K562 (cell line): ENCODE data around the gene AHI1. TPM values are rescaled to one million over a fixed set of nuclear protein-coding genes. Genes with fewer than 3 reads are reported as not detected.

Experiments used
- BMI1 ChIP-seq: fragments of 150-350 bp; IDR thresholded peaks from 2 replicates; pipeline ENCODE4 v1.6.1; 2014; ENCODE audit warnings: low read length
- CBX8 ChIP-seq: fragments of 200-600 bp; sonication (generic); IDR thresholded peaks from 2 replicates; pipeline ENCODE4 v1.6.1; 2012; ENCODE audit warnings: borderline replicate concordance, mixed run types, low read depth, mild to moderate bottlenecking, moderate library complexity, mixed read lengths, low read length, control low read depth, inconsistent platforms; ENCODE audit not compliant: poor library complexity, severe bottlenecking; ENCODE audit errors: extremely low read depth
- CHD1 ChIP-seq: fragments of 200-600 bp; sonication (generic); IDR thresholded peaks from one replicate; pipeline ENCODE4 v1.6.1; 2012; ENCODE audit warnings: mild to moderate bottlenecking, moderate library complexity, low read length, inconsistent platforms
- COPS2 ChIP-seq: fragments of 450-650 bp; conservative IDR thresholded peaks from 2 replicates; pipeline ENCODE4 v1.6.1; 2016; ENCODE audit warnings: mild to moderate bottlenecking, moderate library complexity
- ELF1 ChIP-seq: fragments of 200-800 bp; sonication (Bioruptor generic); IDR thresholded peaks from 2 replicates; pipeline ENCODE4 v1.6.1; 2016; ENCODE audit warnings: missing genetic modification characterization, missing compliant biosample characterization
- FOS ChIP-seq: IDR thresholded peaks from 3 replicates; pipeline ENCODE4 v1.6.1; 2011; ENCODE audit not compliant: insufficient read length; ENCODE audit errors: extremely low read depth
- GTF2F1 ChIP-seq: IDR thresholded peaks from 2 replicates; pipeline ENCODE4 v1.6.1; 2011; ENCODE audit warnings: low read depth, low read length, improper control_type of control experiment
- HSF4 ChIP-seq: fragments of 250-450 bp; sonication (Bioruptor Pico); IDR thresholded peaks from 2 replicates; pipeline ENCODE4 v2.1.2; 2022; ENCODE audit warnings: mild to moderate bottlenecking, moderate library complexity, borderline replicate concordance
- JUN ChIP-seq, 2 experiments: sonication (generic) in 1 of 2; formaldehyde crosslinking in 1 of 2; IDR thresholded peaks; 2 replicates each; pipeline versions ENCODE4 v1.6.1 to v1.8.0; 2012 to 2022; ENCODE audit warnings: borderline replicate concordance in 2 of 2, mild to moderate bottlenecking in 2 of 2, improper control_type of control experiment in 1 of 2, low read depth in 1 of 2, low read length in 1 of 2, missing genetic modification reagents in 1 of 2
- PCBP2 ChIP-seq: fragments of 200-400 bp; formaldehyde crosslinking; IDR thresholded peaks from 2 replicates; pipeline ENCODE4 v1.6.1; 2018; ENCODE audit warnings: low read length, low read depth, mild to moderate bottlenecking, moderate library complexity; ENCODE audit not compliant: poor library complexity, severe bottlenecking
- POLR2A ChIP-seq: fragments of 450-650 bp; conservative IDR thresholded peaks from 2 replicates; pipeline ENCODE4 v1.6.1; 2016
- RBM22 ChIP-seq: fragments of 200-400 bp; formaldehyde crosslinking; IDR thresholded peaks from 2 replicates; pipeline ENCODE4 v1.6.1; 2018; ENCODE audit warnings: low read length, low read depth; ENCODE audit not compliant: poor library complexity, severe bottlenecking
- RBM34 ChIP-seq: fragments of 200-400 bp; formaldehyde crosslinking; IDR thresholded peaks from 2 replicates; pipeline ENCODE4 v1.6.1; 2018; ENCODE audit warnings: low read length, borderline replicate concordance; ENCODE audit not compliant: insufficient read depth
- ZBTB8A ChIP-seq: fragments of 450-650 bp; IDR thresholded peaks from 2 replicates; pipeline ENCODE4 v1.6.1; 2018; ENCODE audit warnings: mild to moderate bottlenecking, moderate library complexity; ENCODE audit not compliant: partially characterized antibody
- ZC3H11A ChIP-seq: IDR thresholded peaks from 2 replicates; pipeline ENCODE4 v1.6.1; 2012; ENCODE audit warnings: low read depth, low read length, improper control_type of control experiment
- ZNF75A ChIP-seq: fragments of 450-650 bp; formaldehyde crosslinking; IDR thresholded peaks from 2 replicates; pipeline ENCODE4 v1.4.0; 2020; ENCODE audit warnings: mild to moderate bottlenecking
- ZNF77 ChIP-seq: fragments of 250-450 bp; sonication (Bioruptor Pico); IDR thresholded peaks from 2 replicates; pipeline ENCODE4 v1.5.0; 2020
- polyA plus RNA-seq, 8 experiments: library from polyadenylated mRNA; depleted of rRNA in 4 of 8; stranded (reverse) in 5 of 8; unstranded in 3 of 8; fragments of >200 nt; fragmentation: Nextera tagmentation in 2 of 8; fragmentation: Illumina TruSeq in 1 of 8; extraction: Ambion mirVana in 2 of 8; extraction: Trizol in 1 of 8; gene quantifications; 2 replicates each; pipeline versions ENCODE4 v1.2.1 to v1.2.3, GENCODE V29; 2011 to 2014; ENCODE audit warnings: inconsistent platforms in 1 of 8, missing spikeins in 1 of 8
- total RNA-seq, 7 experiments: library from RNA; depleted of rRNA in 6 of 7; stranded (reverse); fragments of >200 nt in 6 of 7; fragmentation: Illumina TruSeq in 2 of 7; extraction: Trizol in 2 of 7; gene quantifications; 2 replicates each; pipeline versions ENCODE4 v1.2.1 to v1.2.3, GENCODE V29; 2011 to 2021; ENCODE audit warnings: low replicate concordance in 1 of 7
- TF ChIP-seq, protein P1 (sequence below): sonication (generic); formaldehyde crosslinking; IDR thresholded peaks from 2 replicates; pipeline ENCODE4 v1.8.0; 2022; ENCODE audit warnings: mild to moderate bottlenecking, missing genetic modification reagents
- TF ChIP-seq, protein P2 (sequence below): fragments of 250-450 bp; sonication (Bioruptor Pico); IDR thresholded peaks from 2 replicates; pipeline ENCODE4 v1.8.0; 2021; ENCODE audit warnings: moderate library complexity, mild to moderate bottlenecking, inconsistent platforms
- TF ChIP-seq, protein P3 (sequence below): fragments of 450-650 bp; IDR thresholded peaks from 2 replicates; pipeline ENCODE4 v1.6.1; 2016; ENCODE audit warnings: low read depth, mild to moderate bottlenecking, moderate library complexity
- TF ChIP-seq, protein P4 (sequence below): fragments of 250-450 bp; sonication (Bioruptor Pico); IDR thresholded peaks from 2 replicates; pipeline ENCODE4 v1.8.0; 2022; ENCODE audit warnings: inconsistent platforms

The AHI1 gene
- total and polyA plus RNA-seq, 9 of the 15 experiments (the other 6 are each of a cell fraction or from before 2014, with no cell fraction given): 24.7 to 54.9 (median 32.2) TPM

DNA sequence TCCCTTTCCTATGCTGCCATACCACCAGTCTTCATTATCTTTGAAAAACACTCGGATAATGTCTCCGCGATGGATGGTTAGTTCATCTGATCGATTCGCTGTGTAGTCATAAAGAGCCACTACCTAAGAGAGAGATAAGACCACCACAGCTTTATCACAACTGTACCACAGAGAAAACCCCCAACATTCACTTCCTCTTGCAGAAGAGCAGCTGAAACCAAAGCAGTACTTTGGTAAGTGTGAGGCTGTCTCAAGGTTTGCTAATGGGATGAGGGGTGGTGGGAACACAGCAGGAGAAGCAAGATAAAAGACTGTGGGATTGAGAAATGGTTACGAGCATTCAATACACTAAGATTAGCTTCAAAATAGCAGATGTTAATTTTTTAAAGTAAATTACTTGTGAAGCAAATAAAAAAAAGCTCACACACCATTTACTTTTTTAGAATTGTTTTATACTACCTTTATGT lies 174.3 kb downstream of the AHI1 start (continued):
- no peak for TF ChIP-seq ZBTB8A
- no peak for TF ChIP-seq RBM22
- 0 out of 2 replicates have a peak, but pooled peaks have one; percentile 22 for TF ChIP-seq ZC3H11A
- no peak for TF ChIP-seq RBM34
- no peak for TF ChIP-seq GTF2F1
- TF ChIP-seq, protein P1, sequence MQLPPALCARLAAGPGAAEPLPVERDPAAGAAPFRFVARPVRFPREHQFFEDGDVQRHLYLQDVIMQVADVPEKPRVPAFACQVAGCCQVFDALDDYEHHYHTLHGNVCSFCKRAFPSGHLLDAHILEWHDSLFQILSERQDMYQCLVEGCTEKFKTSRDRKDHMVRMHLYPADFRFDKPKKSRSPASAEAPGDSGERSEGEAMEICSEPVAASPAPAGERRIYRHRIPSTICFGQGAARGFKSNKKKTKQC (CRISPR knock-in tag): no peak
- TF ChIP-seq CBX8: no peak
- TF ChIP-seq HSF4 (CRISPR knock-in tag): no peak
- TF ChIP-seq, protein P2, sequence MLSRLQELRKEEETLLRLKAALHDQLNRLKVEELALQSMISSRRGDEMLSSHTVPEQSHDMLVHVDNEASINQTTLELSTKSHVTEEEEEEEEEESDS (CRISPR knock-in tag): no peak
- peak; percentile 83; the same call in 1 of the 2 replicates for TF ChIP-seq JUN (IDR thresholded peaks at IDR 0.05; ENCODE audit: borderline replicate concordance, low read depth, low read length)
- TF ChIP-seq JUN (CRISPR knock-in tag; IDR thresholded peaks at IDR 0.05; ENCODE audit: borderline replicate concordance): no peak
- TF ChIP-seq POLR2A: no peak
- TF ChIP-seq FOS: no peak
- TF ChIP-seq ELF1 (tag): peak; percentile 77
- no peak for TF ChIP-seq ZNF77 (CRISPR knock-in tag)
- TF ChIP-seq, protein P3, sequence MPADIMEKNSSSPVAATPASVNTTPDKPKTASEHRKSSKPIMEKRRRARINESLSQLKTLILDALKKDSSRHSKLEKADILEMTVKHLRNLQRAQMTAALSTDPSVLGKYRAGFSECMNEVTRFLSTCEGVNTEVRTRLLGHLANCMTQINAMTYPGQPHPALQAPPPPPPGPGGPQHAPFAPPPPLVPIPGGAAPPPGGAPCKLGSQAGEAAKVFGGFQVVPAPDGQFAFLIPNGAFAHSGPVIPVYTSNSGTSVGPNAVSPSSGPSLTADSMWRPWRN: peak; percentile 98
- no peak for TF ChIP-seq COPS2
- peak; percentile 67 for TF ChIP-seq ZNF75A (CRISPR knock-in tag)
- no peak for TF ChIP-seq BMI1
- TF ChIP-seq PCBP2: no peak
- TF ChIP-seq, protein P4, sequence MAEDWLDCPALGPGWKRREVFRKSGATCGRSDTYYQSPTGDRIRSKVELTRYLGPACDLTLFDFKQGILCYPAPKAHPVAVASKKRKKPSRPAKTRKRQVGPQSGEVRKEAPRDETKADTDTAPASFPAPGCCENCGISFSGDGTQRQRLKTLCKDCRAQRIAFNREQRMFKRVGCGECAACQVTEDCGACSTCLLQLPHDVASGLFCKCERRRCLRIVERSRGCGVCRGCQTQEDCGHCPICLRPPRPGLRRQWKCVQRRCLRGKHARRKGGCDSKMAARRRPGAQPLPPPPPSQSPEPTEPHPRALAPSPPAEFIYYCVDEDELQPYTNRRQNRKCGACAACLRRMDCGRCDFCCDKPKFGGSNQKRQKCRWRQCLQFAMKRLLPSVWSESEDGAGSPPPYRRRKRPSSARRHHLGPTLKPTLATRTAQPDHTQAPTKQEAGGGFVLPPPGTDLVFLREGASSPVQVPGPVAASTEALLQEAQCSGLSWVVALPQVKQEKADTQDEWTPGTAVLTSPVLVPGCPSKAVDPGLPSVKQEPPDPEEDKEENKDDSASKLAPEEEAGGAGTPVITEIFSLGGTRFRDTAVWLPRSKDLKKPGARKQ (CRISPR knock-in tag): no peak
- no peak for TF ChIP-seq CHD1
